GM12892 (cell line): Measurements from ENCODE around the gene PLCD3.

ENCODE experiments used
- POLR2A ChIP-seq: IDR thresholded peaks from 2 replicates; pipeline ENCODE4 v1.6.1; 2011; ENCODE audit warnings: low read depth, low read length, control low read depth
- TAF1 ChIP-seq: IDR thresholded peaks from 2 replicates; pipeline ENCODE4 v1.6.1; 2011; ENCODE audit warnings: low read depth, mild to moderate bottlenecking, control low read depth, low read length, borderline replicate concordance

DNA sequence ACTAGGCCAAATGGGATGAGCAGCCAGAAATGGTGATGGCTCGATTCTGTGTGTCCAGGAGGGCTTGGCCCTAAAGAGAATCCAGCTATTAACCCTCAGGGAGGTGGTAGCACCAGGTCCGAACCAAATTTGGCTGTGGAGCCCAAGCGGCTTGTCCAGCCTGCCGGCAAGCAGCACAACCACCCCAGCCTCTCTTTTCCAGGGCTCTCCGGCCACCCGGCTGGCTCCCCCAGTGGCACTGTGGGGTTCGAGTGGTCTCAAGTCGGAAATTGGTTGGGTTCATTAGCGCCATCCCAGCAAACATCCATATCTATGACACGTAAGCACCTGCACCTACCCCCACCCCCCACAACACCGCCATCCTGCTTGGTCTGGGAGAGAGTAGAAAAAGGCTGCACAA, 35.4 kb downstream of the PLCD3 start:
- TF ChIP-seq POLR2A = no peak
- TF ChIP-seq TAF1 = no peak
